Astrocyte of the spinal cord (primary cell): ENCODE results near the gene TPRG1.
A peak's percentile ranks its signal among the peaks of the same experiment; 100 is the strongest.

ENCODE experiments used
- DNase-seq: peaks from one replicate; pipeline ENCODE4 v3.0.0; 2011; ENCODE audit warnings: low read depth, low spot score
- H3K4me3 ChIP-seq: 2 replicates; pipeline ENCODE4 v1.5.1; 2011; ENCODE audit warnings: low read depth, mild to moderate bottlenecking, low read length, moderate library complexity
- CTCF ChIP-seq: IDR thresholded peaks from 2 replicates; pipeline ENCODE4 v1.5.1; 2012; ENCODE audit warnings: low read depth, mild to moderate bottlenecking, low read length, inconsistent platforms
- in situ Hi-C: cut with HindIII; loops from 2 replicates; pipeline ENCODE4 v1.10.0; 2017; ENCODE audit warnings: low sequenced_read_pairs

TPRG1 gene

GRCh38 chr3:189339996-189340395 is 168.2 kb downstream of the TPRG1 start:
- no peak overlapping the region for H3K4me3 ChIP-seq
- no peak for DNase-seq
- in situ Hi-C loops: no loop called here
- TF ChIP-seq CTCF: no peak

GRCh38 chr3:189340680-189341460 is 169.1 kb downstream of the TPRG1 start:
- DNase-seq: no peak
- H3K4me3 ChIP-seq: no peak overlapping the region
- peak; percentile 25 for TF ChIP-seq CTCF
- in situ Hi-C loops: no loop called here

- TF ChIP-seq CTCF: no peak
- no peak for DNase-seq
- H3K4me3 ChIP-seq: no peak overlapping the region
- in situ Hi-C loops: no loop called here
Measured at GRCh38 chr3:189342811-189343210, 171.0 kb downstream of the TPRG1 start.

GRCh38 chr3:189344996-189345395 is 173.2 kb downstream of the TPRG1 start:
- TF ChIP-seq CTCF: no peak
- in situ Hi-C loops: no loop called here
- no peak overlapping the region for H3K4me3 ChIP-seq
- DNase-seq: no peak

GRCh38 chr3:189349772-189350171 is 178.0 kb downstream of the TPRG1 start:
- in situ Hi-C loops: no loop called here
- H3K4me3 ChIP-seq: no peak overlapping the region
- DNase-seq: peak; percentile 30
- no peak for TF ChIP-seq CTCF

GRCh38 chr3:189353318-189353965 is 181.7 kb downstream of the TPRG1 start:
- DNase-seq: no peak
- TF ChIP-seq CTCF: no peak
- no peak overlapping the region for H3K4me3 ChIP-seq
- in situ Hi-C loops: no loop called here
